OCI-M2 (cell line): ENCODE data around the gene ILF2.
"Not testable (repeated sequence)": the region's sequence is repeated elsewhere in the genome, so short reads cannot be mapped to it uniquely, and the experiment has no call there.

Experiments
- DNase-seq: peaks from one replicate; lab custom pipeline; 2025; ENCODE audit not compliant: unreplicated experiment; lab: John Stamatoyannopoulos, UW

The ILF2 gene

GRCh38 chr1:153679337-153680119 is 8.7 kb upstream of the ILF2 start:
- no peak for DNase-seq

- DNase-seq, result no peak
Measured at GRCh38 chr1:153678519-153679336, 7.9 kb upstream of the ILF2 start, which contains the start of gene NPR1. Gene NPR1, plus strand, starts transcription at chr1:153678688. Its CDS starts 421 bp downstream, at chr1:153679109.

- DNase-seq, result no peak
Measured at GRCh38 chr1:153677718-153678518, 7.1 kb upstream of the ILF2 start.

- DNase-seq, result no peak
Measured at GRCh38 chr1:153673511-153673910, 2.7 kb upstream of the ILF2 start.

- not testable (repeated sequence) for DNase-seq
Measured at GRCh38 chr1:153671628-153672353, 998 bp upstream of the ILF2 start.

- no peak for DNase-seq
Measured at GRCh38 chr1:153670257-153670858, 435 bp downstream of the ILF2 start.

GRCh38 chr1:153669606-153670005 is 1.2 kb downstream of the ILF2 start:
- DNase-seq, result no peak

- not testable (repeated sequence) for DNase-seq
Measured at GRCh38 chr1:153668672-153669071, 2.1 kb downstream of the ILF2 start.

GRCh38 chr1:153667439-153667838 is 3.4 kb downstream of the ILF2 start:
- DNase-seq, result no peak

- DNase-seq, result no peak
Measured at GRCh38 chr1:153663211-153663610, 7.6 kb downstream of the ILF2 start.

GRCh38 chr1:153662269-153662668 is 8.5 kb downstream of the ILF2 start:
- DNase-seq, result no peak

GRCh38 chr1:153661111-153661708 is 9.6 kb downstream of the ILF2 start:
- no peak for DNase-seq

GRCh38 chr1:153659656-153660055 is 11.1 kb downstream of the ILF2 start:
- DNase-seq, result no peak

- no peak for DNase-seq
Measured at GRCh38 chr1:153659175-153659534, 11.6 kb downstream of the ILF2 start.

GRCh38 chr1:153658400-153659174 is 12.2 kb downstream of the ILF2 start, which contains the start of gene SNAPIN:
Gene SNAPIN, plus strand, starts transcription at chr1:153658703. Its CDS starts 41 bp downstream, at chr1:153658744.
- no peak for DNase-seq

GRCh38 chr1:153655333-153655732 is 15.5 kb downstream of the ILF2 start:
- no peak for DNase-seq

- DNase-seq, result no peak
Measured at GRCh38 chr1:153652805-153653500, 17.8 kb downstream of the ILF2 start.

GRCh38 chr1:153651771-153652170 is 19.0 kb downstream of the ILF2 start:
- DNase-seq, result no peak
